H1 (cell line): ENCODE data around the gene THPO. TPM values are rescaled to one million over a fixed set of nuclear protein-coding genes. Genes with fewer than 3 reads are reported as not detected.

Experiments used
- ASH2L ChIP-seq: fragments of 200-600, 300-600 bp; sonication (generic); IDR thresholded peaks from one replicate; pipeline ENCODE4 v1.7.1; 2017; ENCODE audit warnings: low read length
- BACH1 ChIP-seq: IDR thresholded peaks from 2 replicates; pipeline ENCODE4 v1.6.1; 2012; ENCODE audit warnings: low read length, improper control_type of control experiment
- JUND ChIP-seq: IDR thresholded peaks from 2 replicates; pipeline ENCODE4 v1.6.1; 2011; ENCODE audit warnings: mild to moderate bottlenecking, improper control_type of control experiment, low read length
- RBBP5 ChIP-seq: IDR thresholded peaks from 2 replicates; pipeline ENCODE4 v1.7.1; 2012; ENCODE audit warnings: low read depth, mild to moderate bottlenecking, inconsistent platforms, low read length, moderate library complexity, borderline replicate concordance
- SIN3A ChIP-seq, 2 experiments: IDR thresholded peaks in 1 of 2; conservative IDR thresholded peaks in 1 of 2; 2 replicates each; pipeline ENCODE4 v1.6.1; 2011 to 2012; ENCODE audit warnings: low read length in 2 of 2, improper control_type of control experiment in 1 of 2, low read depth in 1 of 2, mild to moderate bottlenecking in 1 of 2
- SP2 ChIP-seq: IDR thresholded peaks from 2 replicates; pipeline ENCODE4 v1.6.1; 2012; ENCODE audit warnings: mild to moderate bottlenecking, low read length, inconsistent platforms
- polyA plus RNA-seq, 7 experiments: library from polyadenylated mRNA; depleted of rRNA in 3 of 7; stranded (reverse) in 5 of 7; unstranded in 2 of 7; fragments of >200 nt in 5 of 7; fragments of 200-250 nt in 2 of 7; gene quantifications; 1 replicate in 5 of 7; 2 replicates in 1 of 7; 4 replicates in 1 of 7; pipeline versions ENCODE4 v1.2.1 to v1.2.3, GENCODE V29; 2011 to 2013; ENCODE audit warnings: missing spikeins in 2 of 7, mixed read lengths in 2 of 7
- total RNA-seq: library from RNA; stranded (reverse); fragmentation: NEBNext Ultra II Directional; extraction: Animal tissue kit (Norgen Biotek cat#: 25700); gene quantifications from 2 replicates; pipeline ENCODE4 v1.2.1, GENCODE V29; 2021

The THPO gene
- total and polyA plus RNA-seq, 2 of the 8 experiments (the other 6 are each of a cell fraction or from before 2014, with no cell fraction given): 0.82 to 1.2 TPM

GRCh38 chr3:184362668-184363546 is 15.1 kb downstream of the THPO start (continued):
- no peak for TF ChIP-seq SP2
- peak; percentile 45 to 47; a peak in 1 of 4 replicates for TF ChIP-seq SIN3A (conservative IDR thresholded peaks at IDR 0.05 in 1 of 2, IDR thresholded peaks at IDR 0.05 in 1 of 2; ENCODE audit: low read depth in 1 of 2, low read length in 2 of 2)
- TF ChIP-seq RBBP5: peak; percentile 32; the same call in 1 of the 2 replicates
- no peak for TF ChIP-seq JUND
- TF ChIP-seq ASH2L: no peak
- TF ChIP-seq BACH1: peak; percentile 13; the same call in 1 of the 2 replicates
- TF ChIP-seq, all 59 proteins: peak for 26
